HG02623 (cell line): ENCODE measurements around the gene COL19A1.

Experiments used
- ATAC-seq: cut with Tn5 transposase; IDR thresholded peaks from one replicate; pipeline ENCODE4 v1.9.1; 2021; ENCODE audit warnings: moderate library complexity; ENCODE audit not compliant: unreplicated experiment

The COL19A1 gene

DNA sequence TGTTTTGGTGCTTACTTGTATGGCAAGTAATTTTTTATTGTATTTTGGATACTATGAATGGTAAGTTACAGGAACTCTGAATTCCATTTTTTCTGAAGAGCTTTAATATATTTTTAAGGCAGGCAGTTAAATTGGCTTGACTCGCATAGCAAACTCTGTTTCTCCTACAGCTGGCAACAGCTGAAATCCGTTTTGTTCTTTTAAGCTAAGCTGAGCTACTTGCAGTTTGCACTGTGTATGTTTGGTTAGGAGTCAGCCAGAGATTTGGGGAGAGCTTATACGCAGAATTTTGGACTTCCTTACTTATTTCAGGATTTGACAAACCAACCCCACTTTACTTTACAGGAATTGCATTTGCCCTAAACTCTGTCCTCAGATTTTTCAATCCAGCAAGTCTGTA lies 179.1 kb downstream of the COL19A1 start:
- no peak for ATAC-seq

DNA sequence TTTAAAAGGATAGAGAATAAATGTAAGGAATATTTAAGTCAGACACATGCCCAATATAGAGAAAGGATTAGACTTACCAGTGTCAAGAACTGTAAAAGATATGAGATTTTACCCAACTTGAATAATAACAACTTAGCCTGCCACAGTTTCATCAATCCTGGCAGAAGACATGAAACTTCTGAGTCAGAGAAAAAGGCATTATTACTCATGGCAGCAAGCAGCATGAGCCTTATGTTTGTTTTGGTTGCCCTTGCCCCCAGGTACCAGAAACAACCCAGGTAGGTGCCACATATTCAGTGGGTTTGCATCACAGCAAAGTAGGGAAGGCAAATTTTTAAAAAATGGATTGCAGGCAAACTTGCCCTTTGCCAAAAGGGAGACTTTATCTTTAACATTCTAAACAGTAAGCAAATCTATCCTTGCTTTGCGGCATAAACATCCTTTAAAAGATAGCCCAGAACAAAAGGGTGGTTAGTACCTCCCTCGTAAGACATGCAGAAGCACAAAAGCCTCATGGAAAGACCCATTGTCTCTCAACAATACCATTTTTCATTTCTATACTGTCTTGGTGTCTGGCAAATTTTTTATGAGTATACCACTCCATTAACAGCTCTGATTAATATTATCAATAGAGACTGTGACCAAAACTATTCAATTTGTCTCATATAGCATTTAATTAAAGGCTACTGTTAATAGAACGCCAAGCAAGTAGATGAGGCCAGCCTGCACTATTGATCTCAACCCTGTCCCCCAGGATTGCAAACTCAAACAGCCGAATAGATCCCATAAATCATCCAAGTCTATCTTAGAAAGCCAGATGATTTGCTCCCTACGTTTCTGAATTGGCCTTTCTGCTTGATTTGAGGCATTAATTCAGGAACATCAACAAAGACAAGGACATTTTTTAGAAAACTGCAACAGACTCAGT lies 185.1 kb downstream of the COL19A1 start:
- no peak for ATAC-seq

DNA sequence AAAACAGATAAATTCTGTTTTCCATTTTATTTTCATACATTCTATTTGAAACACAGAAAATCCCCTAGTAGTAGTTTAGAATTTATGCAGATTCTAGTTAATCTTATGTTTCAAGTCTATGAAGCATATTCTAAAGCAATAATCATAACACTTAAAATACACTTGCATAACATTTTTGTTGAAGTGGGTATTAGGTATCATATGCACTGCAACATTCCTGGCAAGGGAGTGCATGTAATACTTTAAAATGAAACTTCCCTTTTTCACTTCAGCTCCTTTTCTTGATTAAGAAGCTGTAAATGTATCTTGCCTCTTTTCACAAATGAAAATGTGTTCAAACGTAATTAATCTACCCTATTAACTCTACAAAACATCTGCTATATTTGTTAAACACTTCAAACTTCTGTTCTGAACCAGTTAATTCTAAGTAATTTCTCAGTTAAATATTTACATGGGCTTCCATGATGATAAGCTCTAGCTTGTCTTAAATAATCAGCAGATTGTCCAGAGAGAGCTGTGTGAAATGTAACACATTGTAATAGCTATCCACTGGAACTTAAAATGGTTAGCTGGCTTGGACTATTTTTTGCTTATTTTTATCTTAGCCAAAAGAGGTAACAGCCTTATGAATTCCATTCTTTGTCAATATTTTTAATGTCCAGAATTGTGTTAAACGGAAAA lies 192.8 kb downstream of the COL19A1 start:
- no peak for ATAC-seq

DNA sequence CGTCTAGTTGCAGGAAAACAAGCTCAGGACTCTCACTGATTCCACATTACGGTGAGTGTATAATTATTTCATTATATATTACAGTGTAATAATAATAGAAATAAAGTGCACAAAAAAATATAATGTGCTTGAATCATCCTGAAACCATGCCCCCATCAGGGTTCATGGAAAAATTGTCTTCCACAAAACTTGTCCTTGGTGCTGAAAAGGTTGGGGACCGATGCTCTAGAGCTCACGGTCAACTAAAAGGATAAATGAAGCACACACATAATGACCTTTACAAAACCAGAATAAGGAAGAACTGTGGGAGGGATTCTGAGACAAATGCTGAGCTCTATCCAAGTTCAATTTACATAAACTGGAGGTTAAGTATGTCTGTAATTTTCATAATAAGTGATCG lies 194.3 kb downstream of the COL19A1 start:
- no peak for ATAC-seq

DNA sequence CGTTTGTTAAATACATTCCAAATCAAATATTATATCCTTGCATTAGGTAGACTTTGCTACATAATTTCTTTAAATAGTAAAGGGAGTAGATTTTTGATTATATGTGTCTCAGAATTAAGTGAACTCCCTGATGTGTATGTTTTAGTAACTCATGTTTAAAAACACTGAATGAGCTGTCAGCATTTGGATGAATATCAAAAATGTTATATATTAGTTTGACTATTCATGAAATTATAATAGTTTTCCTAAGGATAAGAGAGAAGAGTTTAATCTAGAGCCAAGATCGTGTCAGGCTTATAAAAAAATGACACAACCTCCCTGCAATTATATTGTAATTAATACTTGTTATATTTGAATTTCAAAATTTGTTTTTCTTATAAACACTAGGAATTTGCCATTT lies 195.2 kb downstream of the COL19A1 start:
- ATAC-seq: no peak

DNA sequence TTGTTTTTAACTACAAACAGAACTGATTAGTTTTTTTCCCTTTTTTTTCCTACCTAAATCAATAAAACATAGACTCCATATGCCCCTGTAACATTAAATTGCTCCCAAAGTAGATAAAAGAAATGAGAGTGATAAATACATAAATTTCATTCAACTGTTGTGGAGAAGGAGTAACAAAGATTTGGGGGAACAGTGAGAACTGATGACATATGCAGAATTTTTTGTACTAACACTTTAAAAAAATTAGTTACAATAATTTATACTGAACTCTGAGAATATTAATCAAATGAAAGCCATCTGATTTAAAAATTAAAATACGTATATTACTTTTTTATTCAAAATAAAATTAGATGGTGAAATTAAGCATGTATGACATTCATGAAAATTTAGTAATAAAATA lies 195.7 kb downstream of the COL19A1 start:
- ATAC-seq: no peak

DNA sequence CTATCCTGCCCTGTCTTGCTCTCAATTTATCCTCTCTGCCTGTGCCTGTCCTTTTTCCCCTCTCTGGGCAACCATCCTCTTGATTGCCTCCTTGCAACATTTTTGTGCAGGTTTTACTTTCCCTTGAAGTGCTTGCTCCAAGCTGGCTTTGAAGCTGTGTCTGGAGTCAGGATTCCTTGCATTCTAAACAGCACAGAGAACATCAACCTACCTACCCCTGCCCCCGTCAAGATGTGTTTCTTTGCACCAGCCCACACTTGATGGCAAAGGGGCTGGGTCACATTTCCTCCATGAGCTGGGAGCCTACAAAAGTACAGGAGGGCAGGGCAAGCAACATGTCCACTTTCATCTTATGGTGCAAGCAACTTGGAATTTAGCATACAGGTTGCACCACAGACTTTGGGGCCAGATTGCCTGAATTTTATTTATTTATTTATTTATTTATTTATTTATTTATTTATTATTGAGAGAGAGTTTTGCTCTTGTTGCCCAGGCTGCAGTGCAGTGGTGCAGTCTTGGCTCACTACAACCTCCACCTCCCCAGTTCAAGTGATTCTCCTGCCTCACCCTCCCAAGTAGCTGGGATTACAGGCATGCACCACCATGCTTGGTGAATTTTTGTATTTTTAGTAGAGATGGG lies 206.3 kb downstream of the COL19A1 start:
- no peak for ATAC-seq

DNA sequence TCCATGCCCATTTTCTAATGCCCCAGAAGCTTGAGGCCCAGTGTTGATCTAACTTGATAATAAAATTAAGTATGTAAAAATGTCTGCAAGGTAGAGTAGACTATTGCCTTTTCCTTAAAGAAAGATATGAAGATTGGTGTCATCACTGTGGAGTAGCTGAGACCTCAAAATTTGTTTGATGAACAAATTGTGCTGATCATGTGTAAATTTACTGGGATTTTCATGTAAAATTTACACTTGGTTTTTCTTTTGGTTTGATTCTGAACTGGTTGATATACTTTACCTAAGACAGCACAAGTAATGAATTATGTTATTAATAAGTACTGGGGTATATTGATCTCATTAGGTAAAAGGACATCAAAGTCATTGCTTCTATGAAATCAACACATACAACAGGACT lies 207.3 kb downstream of the COL19A1 start:
- no peak for ATAC-seq

DNA sequence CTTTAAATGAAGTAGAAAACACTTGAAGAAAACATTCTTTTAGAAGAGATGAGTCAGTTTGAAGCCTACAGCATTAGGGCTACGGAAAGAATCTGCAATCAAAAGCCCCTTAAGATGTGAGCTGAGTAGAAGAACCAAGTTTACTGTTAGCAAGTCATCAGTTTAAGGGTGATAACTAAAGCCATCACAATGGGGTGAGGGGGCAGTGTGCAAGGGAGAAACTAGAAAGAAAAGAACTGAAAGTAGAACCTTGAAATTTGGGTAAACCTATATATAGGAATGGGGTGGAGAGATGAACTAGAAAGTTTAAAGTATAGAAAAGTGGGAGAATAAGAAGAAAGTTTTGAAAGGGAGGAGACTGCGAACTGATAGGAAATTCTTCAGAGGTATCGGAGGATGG lies 212.9 kb downstream of the COL19A1 start:
- peak; percentile 51 for ATAC-seq

DNA sequence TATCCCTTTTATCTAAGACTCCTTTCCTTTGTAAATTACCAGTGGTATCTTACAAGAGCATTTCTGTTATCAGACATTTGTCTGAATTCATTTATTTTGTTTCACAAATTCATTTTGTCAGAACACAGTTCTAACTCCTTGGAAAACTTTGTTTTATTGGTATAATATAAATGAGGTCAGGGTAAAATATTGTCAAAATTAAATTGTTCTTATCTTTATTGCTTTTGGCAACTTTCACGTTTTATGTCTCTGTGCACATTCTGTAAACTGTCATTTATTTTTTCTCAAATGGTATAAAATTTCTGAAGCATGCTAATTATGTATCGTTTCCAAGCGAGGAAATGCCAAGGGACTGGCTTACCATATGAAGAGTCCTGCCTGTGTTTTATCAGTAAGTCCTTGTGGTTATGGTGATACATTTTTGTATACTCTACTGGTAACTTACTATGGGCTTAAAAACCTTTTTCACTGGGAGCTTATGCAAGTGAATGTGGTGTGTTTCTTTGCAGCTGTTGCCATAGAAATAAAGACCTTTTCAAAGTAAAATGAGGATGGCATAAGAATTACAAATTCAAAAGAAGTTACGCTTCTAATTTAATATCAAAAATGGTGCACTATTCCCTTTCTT lies 214.2 kb downstream of the COL19A1 start:
- ATAC-seq: no peak

DNA sequence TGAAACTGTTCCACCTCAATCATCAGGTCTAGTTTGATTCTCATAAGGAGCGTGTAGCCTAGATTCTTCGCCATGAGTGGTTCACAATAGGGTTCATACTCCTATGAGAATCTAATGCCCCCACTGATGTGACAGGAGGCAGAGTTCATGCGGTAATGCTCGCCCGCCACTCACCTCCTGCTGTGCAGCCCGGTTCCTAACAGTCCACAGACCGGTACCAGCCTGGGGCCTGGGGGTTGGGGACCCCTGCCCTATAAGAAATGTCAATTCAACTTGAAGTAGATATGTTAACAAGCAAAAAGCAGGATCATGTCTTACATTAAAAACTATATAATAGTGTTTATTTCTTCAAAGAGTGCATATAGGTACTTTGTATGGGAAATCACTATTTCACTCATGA lies 216.5 kb downstream of the COL19A1 start:
- no peak for ATAC-seq

DNA sequence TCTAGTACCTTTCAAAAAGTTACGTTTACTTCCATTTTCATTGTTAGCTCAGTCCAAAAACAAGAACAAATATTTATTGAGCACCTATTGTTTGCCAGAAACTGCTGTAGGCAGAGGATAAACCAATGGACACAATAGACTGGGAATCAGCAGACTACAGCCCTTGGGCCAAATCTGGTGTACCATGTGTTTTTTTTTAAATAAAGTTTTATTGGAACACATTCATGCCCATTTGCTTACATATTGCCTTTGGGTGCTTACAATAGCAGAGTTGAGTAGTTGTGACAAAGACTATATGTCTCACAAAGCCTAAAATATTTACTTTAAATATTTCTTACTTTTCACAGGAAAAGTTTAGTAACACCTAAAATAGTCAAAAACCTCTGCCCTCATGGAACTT lies 220.4 kb downstream of the COL19A1 start:
- ATAC-seq: no peak

DNA sequence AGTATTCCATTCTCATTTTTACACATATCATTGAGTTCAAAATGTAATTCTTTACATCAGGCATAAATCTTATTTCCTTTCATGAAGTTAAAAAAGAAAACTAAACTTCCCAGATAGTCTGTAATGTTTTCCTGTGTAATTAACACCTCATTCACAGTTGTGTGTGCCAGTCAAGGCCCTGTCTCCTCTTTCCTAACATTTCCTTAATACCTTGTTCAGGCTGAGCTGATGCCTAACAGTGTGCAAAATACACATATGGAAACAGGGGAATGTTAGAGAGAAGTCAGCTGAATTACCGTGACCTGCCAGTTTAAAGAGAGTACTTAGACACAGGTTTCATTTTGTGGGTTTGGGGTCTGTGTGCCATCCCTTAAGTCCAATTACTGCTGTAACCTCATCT lies 227.8 kb downstream of the COL19A1 start:
- no peak for ATAC-seq

DNA sequence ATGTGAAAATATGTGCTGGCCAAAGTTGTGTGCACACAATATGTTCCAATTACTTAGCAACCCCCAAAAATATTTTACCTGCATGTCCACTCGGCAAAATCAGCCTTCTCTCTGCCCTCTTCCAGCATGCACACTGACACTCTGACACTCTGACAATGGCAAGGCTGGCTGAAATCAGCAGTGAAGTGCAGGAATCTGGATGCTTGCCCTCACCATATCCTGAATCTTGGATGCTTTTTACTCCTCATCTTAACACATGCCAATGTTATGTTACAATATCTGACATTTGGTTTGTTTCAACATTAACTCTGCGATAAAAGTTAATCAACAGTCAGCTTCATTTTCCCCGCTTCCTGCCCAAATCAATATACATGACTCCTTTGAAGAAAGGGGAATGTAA lies 233.4 kb downstream of the COL19A1 start:
- ATAC-seq: no peak

DNA sequence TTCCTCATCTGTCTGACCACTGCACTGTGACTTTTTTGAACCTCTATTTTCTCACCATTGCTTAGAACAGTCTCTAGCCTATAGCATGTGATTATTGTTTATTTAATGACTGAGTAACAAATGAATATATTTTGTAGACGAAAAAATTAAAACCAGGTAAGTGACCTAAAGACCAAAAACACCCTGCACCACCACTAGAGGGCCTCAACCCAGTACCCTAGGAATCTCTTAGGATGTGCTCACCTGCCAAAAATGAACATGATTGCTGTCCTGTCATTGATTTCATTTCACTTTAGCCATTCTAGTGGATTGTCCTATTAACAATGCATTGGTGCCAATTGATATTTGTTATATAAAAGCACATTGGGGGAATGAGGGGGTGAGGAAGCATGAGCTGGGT lies 237.4 kb downstream of the COL19A1 start:
- no peak for ATAC-seq

DNA sequence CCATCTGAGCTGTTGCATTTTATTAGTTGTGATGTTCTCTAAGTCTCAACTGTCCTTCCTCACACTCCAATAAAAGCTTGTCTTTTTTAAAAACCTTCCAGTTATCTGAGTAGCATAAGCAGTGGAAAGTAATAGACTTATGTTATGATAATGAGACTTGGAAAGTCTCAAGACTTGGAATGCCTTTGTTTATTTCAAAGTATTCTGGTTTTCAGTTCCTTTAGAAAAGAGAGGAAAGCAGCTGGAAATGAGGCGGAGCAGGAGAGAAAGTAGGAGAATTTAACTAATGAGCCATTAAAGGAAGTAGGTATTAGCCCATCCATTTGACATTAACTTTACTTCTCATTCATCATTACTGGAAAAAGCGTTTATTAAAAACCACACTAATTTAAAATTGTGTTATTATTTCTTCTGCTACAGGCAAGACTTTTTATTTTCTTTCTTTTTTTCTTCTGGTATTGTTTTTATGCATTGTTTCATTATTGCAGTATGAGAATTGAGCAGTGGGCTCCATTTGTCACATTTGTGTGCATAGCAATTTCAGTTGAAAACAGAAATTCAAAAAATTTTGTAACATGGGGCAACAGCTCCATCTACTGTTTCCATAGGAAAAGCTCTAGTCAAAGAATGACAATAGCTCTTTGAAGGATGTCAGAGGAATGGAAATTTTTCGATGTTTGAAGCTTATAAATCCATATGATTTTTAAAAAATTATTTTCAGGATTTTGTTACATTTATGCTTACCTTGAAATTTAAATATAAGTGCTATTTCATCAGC lies 241.7 kb downstream of the COL19A1 start:
- no peak for ATAC-seq

DNA sequence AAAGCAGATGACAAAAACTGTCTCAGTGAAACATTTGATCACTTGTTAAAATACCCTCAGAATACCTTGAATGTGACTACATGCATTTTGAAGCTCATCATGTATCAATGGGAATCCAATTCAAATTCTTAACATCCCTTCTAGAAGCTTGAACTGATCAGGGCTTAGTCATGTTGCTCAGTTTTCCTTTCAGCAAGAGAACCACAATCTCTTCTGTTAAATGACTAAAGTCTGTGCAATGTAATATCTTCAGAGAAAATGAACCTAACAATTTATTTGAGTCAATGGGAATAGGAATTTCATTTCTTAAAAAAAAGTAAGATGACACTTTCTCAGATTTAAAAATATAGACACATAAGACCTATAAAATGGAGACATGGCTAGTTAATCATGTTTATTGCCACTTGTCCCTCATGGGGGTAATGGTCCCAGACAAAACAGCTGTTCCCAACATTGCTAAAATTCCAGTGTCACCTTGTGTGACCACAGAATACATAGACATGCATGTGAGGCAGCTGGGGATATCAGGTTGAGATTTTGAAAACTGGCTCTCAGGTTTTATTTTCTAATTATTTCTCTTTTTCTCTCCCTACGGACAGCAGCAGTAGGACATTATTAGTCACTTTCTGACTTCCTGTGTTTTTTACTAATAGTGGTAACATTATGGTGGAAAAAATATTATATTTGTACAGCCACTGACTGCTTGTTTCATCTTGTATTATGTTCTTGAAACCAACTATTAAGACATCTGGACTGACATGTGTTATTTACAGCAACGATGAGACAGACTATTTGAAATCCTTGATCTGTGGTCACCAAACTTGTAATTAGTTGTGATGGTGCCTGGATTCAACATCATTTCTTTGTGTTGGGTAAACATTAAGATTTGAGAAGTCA lies 244.0 kb downstream of the COL19A1 start:
- ATAC-seq: no peak

DNA sequence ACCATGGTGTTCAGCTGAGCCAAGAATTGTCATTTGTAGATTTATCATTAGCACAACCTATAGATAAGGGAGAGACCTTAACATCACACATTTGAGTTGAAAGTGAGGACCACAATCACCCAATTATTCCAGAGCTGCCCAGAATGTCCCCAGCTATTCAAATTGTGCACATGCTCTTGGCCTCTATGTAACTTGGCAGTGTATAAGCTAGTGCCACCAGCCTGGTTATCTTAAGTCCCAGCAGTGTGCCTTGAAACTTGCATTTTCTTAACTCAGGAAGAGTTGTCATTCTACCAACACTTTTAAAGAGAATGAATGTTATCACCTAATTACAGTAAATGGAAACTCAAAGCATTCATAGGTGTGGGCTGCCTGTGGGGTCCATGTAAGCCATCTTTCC lies 245.4 kb downstream of the COL19A1 start:
- ATAC-seq: no peak

DNA sequence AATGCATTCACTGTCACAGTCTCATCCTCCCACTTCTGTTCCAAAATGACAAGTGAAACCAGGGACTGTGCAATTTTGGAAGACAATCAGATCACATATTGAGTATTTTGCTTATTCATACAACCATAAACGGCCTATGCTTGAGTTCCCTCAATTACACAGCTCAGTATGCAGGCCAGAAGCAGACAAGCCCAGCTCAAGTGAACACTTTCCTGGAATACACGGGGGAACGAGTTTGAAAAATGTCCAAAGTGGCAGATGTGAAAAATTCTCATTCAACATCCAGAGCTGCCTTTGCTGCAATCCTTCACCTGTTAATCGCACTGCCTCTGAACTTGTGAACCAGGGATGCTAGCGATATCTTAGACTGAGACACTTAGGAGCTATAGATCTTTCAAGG lies 246.4 kb downstream of the COL19A1 start:
- ATAC-seq: no peak

DNA sequence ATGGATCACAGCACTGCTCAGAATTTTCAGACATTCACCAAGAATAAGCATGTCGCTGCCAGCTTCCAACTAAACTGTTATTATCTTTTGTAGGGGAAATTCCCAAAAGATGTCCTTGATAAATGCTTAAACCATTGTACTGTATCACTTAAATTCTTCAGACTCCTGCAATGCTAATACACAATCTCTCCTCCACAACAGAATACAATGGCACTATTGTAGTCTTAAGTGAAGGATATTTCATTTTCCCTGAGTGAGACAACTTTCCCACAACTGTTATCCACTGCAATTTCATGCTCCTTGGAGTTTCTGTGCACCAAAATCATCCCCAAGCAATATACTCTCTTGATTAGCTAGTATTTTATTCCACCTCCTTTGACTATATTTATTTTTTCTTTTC lies 246.8 kb downstream of the COL19A1 start:
- ATAC-seq: no peak
